NAMALWA (cell line): ENCODE results near the gene COL4A1.

ENCODE experiments used
- DNase-seq: peaks from one replicate; pipeline ENCODE4 v3.0.0-alpha.2; 2015; ENCODE audit warnings: low spot score

The COL4A1 gene

DNA sequence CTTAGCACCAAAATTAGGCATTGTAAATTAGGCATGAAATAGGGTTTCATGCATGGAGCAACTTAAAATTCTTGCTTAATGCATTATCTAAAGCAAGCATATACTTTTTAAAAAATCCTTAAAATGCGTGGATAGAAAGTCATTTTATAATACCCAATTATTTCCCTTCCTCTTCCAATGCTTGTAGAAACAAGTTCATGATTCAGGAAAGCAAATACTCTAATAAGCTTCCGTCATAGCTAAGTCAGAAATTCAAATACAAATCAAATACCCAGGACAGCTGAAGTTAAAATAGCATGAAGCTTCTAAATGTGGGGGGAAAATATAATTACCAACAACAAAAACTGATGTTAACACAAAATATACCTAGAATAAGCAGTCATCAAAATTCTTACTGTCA is 89.1 kb downstream of the COL4A1 start:
- DNase-seq = no peak

DNA sequence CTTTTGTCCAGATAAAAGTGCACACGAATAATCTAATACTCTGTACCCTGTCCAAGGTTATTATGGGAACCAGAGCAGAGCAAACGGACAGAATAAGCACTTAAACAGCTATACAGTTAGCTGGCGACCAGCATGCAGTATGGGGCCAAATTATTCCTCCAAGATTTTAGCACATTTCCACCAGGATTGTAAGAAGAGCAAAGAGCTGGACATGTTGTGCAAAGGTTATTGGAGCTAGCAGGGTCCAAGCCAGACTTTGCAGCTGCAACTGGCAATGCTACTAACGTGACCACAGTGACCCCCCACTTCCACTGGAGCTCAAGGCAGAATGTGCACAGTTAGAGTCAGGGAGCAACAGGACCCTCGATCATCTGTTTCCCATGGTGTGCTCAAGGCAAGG is 89.9 kb downstream of the COL4A1 start:
- DNase-seq = no peak

DNA sequence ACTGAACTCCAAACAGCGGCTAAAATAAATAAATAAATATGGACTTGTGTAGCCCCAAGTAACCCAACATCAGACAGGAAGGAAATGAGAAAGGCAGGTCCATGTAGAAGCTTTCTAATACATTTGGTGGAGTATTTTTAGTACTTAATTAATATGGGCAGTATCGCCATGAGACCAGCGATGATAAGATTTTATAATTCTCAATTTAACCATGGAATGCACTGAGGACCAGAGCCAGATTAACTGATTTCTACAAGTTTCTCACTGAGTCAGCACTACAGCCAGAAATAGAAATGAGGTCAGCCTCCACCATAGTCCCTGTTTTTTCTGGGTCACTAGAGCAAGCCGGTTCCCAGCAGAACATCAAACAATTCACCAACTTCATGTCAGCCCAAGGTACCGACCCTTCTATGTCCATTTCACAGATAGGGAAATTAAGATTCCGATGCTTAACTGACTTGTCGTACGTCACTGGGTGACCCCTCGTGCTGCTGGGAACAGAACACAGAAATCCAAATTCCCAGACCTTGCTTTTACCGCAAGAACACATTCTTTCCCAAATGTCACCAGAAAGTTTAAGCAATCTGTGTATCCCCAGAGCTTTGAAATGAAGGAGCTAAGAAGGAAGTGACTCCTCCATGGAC is 90.4 kb downstream of the COL4A1 start:
- no peak for DNase-seq

GRCh38 chr13:110216006-110216397 is 91.0 kb downstream of the COL4A1 start:
- DNase-seq = no peak

GRCh38 chr13:110215606-110216005 is 91.4 kb downstream of the COL4A1 start:
- DNase-seq = no peak

DNA sequence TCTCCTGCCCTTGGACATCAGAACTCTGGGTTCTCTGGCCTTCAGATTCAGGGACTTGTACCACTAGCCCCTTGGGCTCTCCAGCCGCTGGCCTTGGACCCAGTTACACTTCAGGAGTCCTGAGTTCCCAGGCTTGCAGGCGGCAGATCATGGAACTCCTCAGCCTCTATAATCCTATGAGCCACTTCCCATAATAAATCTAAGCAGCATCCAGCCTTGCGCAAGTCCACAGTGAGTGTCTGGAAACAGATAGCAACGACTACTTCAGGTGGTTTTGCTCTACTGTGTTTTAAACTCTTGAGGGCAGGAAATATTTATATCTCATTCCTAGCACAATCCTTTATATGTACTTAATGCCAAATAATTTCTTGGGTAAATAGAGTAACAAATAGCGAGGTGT is 92.3 kb downstream of the COL4A1 start:
- DNase-seq = no peak

DNA sequence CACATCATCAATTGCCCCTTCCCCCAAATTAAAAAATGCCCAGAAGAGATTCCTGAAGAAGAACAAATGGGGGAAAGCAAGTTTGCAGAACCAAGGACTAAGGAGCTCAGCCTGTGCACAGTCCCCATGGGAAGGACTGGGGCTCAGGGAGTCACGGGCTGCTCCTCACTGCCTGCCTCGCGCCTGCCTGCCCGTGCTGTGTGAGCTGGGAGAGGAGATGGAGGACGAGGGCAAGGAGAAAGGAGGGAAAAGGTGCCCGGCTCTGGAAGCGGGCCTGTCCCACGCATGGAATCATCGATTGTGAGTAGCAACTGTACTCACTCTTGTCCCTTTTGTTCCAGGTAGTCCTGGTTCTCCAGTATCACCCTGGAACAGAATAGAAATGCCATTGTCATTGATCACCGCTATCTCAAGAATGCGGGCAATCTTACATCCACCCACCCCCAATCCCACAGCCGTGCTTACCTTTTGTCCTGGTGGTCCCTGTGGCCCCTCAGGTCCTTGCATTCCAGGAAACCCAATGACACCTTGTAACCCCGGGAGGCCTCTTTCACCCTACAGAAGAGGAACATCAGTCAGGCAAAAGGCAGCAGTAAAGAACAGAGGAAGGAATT is 93.4 kb downstream of the COL4A1 start:
- no peak for DNase-seq

- no peak for DNase-seq
Measured at GRCh38 chr13:110212529-110212928, 94.4 kb downstream of the COL4A1 start.

DNA sequence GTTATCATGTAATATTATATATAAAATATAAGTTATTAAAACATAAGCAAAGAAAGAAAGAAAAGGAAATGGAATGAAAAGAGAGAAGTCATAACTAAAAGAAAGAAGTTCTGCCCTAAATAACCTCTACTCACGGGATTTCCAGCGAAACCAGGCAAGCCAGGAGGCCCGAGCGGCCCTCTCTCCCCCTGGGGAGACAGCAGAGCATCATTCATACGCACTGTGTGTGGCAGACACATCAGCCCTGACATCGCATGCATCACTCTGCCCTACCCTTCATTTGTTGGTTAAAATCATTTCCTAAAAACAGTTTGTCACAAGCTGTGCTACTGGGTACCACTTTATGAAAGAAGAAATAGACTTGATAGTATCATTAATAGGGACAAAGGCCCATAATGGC is 95.2 kb downstream of the COL4A1 start:
- DNase-seq = no peak

- DNase-seq = no peak
Measured at GRCh38 chr13:110211046-110211445, 95.9 kb downstream of the COL4A1 start.

- DNase-seq = no peak
Measured at GRCh38 chr13:110210604-110210985, 96.4 kb downstream of the COL4A1 start.

DNA sequence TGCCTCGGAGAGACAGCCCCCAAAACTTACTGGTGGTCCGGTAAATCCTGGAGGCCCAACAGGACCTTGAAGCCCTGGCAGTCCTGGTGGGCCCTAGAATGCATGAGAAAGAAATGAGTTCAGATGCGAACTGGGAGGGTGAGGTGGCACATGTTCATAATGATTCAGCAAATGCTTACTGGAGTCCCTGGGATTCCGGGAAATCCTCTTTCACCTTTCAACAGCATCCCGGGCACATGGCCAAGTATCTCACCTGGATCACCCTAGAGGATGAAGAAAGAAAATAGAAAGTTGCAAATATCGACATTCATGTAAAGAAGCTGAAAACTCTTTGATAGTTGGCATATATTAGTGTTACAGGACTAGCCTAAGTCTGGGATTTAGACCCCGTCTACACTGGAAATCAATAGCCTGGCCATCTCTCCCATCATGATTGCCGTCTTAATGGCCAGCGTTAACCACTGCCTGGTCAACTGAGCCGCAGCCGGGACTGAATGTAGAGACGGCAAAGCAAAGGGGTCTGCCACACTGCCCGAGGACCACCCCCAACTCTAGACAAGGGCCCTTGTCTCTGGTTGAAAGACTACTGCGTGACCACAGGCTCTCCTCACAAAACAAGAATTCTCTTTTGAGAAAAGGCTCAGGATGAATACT is 96.9 kb downstream of the COL4A1 start:
- DNase-seq = no peak

- no peak for DNase-seq
Measured at GRCh38 chr13:110208116-110208515, 98.8 kb downstream of the COL4A1 start.

DNA sequence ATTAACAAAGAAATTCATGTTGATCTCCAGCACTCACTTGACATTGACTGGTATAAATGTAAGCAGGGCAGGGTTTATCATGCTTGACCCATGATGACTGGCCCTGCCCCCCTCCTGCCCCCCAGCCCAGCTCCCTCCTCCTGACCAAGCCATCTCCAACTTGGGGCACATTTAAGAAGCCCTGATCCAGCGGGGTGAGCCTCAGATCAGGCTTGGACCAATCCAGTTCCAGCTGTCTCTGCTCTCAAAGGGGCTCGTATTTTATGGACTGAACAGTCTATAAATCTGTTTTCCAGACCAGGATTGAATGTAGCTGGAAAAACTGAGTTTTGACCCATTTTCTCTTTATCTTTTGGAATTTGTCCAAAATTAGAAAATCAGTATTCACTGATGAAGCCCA is 100.0 kb downstream of the COL4A1 start:
- DNase-seq = no peak

DNA sequence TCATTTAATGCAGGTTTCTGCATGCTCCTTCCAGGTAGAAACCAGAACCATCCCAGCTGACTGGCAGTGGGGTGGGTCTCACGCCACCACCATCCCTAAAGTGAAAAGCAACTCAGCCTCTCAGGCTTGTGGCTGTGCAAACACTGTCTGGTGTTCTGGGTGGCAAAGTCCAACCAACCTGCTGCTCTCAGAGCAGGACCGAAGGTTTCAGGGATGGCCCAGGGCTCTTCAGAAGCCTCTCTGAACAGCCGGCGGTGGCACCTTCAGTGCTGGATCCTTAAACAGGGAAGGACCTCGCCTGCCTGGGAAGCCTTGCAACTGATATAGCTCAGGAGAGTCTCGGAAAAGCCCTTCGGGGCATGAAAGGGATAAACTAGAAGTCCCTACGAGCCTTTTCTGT is 100.8 kb downstream of the COL4A1 start:
- DNase-seq = no peak

- DNase-seq = no peak
Measured at GRCh38 chr13:110201114-110201513, 105.8 kb downstream of the COL4A1 start.

DNA sequence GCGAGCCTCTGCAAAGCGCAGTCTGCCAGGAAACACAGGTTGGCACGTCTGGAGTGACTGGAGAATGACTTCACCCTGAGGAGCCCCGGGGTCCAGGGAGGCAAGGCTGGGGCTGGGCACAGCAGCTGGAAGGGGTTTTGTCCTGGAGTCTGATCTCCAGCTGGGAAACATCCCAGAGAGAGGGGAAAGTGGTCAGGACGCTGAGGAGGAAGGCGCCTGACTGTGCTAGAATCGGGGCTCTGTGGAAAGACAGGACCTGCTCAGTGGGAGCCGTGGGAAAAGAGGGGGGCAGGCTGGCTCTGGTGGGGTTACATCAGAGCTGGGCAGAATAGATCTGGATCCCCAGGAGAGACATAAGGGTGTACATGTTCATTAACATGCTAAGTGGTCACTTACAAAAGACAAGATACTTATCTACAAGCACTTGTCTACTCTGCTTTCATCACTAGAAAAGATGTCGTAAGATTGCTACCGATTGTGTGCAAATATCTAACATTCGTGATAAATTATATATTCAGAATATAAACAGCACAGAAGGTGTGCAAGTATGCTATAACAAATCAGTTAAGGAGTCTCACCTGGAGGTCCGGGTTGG is 106.6 kb downstream of the COL4A1 start:
- no peak for DNase-seq

DNA sequence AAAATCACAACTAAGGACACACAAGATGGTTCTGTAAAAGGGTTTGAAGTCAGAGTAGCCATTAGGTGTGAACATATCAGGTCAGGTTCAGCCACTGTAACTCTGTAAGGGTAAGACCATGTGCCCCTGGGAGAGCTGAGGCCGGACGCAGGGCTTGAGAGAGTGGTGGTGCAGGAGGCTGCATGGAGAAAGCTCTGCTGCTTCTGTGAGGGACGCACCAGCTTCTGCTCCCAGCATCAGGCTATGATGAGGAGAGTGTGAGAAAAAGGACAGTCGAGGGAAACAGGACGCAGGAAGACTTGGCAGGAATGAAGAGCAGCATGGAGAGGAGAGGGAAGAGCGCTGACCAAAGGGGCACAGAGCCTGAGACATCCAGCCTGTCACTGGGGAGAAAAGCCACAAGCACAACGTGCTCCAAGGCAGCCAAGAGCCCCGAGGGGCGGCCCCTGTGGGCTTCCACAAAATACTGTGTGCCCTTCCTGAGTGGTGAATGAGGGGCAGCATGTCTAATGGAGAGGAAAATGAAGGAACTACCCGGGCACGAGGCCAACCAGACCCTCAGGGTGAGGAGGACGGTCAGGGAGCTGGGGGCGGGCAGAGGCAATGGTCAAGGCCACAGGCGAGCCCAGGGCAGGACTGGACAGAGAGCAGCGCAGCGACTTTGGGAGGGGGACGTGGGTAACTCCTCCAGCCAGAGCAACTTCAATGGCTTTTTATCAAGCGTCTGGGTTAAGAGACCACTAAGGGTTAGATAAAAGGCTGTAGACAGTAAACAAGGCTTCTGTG is 107.7 kb downstream of the COL4A1 start:
- no peak for DNase-seq

- DNase-seq = no peak
Measured at GRCh38 chr13:110197471-110197870, 109.5 kb downstream of the COL4A1 start.

DNA sequence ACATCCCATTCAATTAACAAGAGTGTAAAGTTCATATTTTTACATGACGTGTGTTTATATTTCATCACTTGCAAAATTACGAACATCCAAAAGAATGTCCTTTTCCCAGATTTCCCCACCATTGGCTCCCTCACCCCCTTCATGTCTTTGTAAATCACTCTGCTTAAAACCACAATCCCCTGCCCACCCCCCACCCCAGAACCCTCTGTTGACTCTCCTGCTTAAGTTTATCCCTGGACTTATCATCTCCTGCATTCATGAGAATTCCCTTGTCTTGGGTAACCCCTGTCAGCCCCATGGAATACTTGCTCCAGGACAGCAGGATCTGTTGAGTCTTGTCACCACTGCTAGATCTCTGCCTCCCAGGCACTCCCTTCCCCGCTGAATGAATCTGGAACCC is 109.9 kb downstream of the COL4A1 start:
- DNase-seq = no peak

- no peak for DNase-seq
Measured at GRCh38 chr13:110195547-110196485, 111.1 kb downstream of the COL4A1 start.
